ENCODE results near the gene COQ6.
"Not testable (repeated sequence)": the region's sequence is repeated elsewhere in the genome, so short reads cannot be mapped to it uniquely, and the experiment has no call there.

Gene COQ6

DNA sequence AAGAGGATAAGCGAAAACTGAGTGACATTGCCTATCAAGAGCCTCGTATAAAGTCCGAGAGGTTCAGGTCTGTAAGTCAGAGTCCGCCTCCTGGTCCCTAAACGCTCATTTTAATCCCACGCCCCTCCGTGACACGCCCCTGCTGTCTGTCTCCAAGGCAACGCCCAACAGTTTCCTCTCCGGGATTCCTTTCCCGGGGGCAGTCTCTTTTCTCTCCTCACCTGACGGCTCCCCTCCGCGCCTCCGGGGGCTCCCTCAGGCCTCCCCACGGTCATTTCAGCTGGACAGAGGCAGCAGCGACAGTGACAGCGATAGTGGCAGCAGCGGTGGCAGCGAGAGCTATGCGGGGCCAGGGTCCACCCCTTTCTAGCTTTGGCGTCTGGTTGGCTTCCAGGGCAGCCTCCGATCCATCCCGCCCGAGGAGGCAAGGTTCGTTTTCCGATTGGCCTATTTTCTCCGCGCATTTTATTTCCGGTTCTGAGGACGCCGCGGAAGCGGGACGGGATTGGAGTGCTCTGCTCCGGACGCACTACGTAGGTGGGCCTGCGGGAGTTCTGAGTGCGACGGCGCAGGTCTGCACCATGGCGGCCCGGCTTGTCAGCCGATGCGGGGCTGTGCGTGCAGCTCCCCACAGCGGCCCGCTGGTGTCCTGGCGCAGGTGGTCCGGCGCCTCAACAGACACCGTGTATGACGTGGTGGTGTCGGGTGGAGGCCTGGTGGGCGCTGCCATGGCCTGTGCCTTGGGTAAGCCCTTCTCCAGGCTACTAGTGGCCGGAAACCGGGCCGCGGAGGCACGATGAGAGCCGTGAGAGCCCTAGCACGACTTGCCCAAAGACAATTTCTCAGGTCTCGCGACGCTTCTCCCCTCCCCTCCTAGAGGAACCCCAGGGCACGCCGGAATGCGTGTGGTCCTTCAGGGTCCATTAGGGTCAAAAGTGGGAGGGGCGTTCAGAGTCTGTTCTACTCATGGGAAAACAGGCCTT is at the start of gene COQ6, which contains the start of gene FAM161B:
COQ6 (plus strand) TSS at position 551 of the 983 bp plus-strand sequence; CDS start at position 582, 31 bp downstream.
FAM161B (minus strand) TSS at position 343 of the 983 bp plus-strand sequence; CDS start at position 275, 68 bp downstream.
- peak; percentile 82 to 85 for DNase-seq

- DNase-seq, result no peak
Measured at GRCh38 chr14:73903028-73903427, 47.1 kb upstream of the COQ6 start.

GRCh38 chr14:73909681-73910080 is 40.4 kb upstream of the COQ6 start:
- no peak for DNase-seq

GRCh38 chr14:73913256-73913655 is 36.8 kb upstream of the COQ6 start:
- no peak for DNase-seq

DNA sequence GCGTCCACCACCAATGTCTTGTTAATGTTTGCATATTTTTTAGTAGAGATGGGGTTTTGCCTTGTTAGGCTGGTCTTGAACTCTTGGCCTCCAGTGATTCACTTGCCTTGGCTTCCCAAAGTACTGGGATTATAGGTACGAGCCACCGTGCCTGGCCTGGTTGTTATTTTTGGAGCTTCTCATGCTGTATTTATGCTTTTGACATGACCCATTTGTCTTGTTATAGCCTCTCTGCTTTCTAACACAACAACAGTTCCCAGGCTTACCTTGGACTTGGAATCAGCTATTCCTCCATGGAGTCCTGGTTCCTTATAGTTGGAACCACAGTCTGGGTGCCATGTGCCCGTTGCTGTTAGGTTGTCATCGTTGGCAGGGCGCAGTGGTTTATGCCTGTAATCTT is 33.8 kb upstream of the COQ6 start:
- DNase-seq, result no peak

DNA sequence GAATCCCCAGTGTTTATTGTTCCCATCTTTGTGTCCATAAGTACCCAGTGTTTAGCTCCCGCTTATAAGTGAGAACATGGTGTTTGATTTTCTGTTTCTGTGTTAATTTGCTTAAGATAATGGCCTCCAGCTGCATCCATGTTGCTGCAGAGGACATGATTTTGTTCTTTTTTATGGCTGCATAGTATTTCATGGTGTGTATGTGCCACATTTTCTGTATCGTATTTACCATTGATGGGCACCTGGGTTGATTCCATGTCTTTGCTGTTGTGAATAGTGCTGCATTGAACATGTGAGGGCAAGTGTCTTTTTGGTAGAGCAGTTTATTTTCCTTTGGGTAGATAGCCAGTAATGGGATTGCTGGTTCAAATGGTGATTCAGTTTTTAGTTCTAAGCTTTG is 30.6 kb upstream of the COQ6 start:
- DNase-seq, result not testable (repeated sequence)

- no peak for DNase-seq
Measured at GRCh38 chr14:73924337-73924736, 25.8 kb upstream of the COQ6 start.

DNA sequence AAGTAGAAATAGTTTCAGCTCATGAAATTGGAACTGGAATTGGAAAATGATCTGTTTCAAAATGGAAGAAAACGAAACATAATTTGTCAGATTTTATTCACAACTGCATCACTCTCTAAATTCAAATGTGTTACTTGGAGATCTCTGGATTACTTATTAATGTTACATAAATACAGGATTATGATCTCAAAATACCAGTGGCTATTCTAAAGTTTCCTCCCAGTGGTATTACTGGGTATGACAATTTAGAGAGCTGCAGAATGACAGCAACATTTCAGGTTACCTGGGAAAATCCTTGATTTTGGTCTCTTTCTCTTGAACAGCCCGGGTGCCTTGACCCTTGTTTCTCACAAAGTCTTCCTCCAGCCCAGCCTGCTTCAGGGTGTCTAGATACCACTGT is 14.4 kb upstream of the COQ6 start:
- DNase-seq, result no peak

- no peak for DNase-seq
Measured at GRCh38 chr14:73936548-73936947, 13.6 kb upstream of the COQ6 start.

- DNase-seq, result no peak
Measured at GRCh38 chr14:73937012-73937411, 13.1 kb upstream of the COQ6 start.

GRCh38 chr14:73942180-73942579 is 7.9 kb upstream of the COQ6 start:
- DNase-seq, result no peak

DNA sequence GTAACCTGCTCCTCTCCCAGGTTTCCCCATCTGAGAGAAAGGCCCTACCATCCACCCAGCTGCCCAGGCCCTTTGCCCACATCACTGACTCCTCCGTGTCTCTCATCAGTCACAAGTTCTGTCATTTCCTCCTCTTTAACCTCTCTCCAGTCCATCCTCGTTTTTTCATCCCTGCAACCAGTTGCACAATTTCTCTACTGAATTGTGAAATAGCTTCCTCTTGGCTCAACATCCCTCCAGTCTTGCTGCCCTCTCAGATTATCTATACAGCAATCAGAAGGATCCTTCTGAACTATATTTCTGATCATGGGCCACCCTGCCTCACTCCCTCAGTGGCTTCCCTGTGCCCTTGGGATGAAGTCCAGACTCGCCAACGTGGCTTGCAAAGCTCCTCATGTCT is 7.0 kb upstream of the COQ6 start:
- DNase-seq, result no peak

GRCh38 chr14:73944432-73945158 is 5.5 kb upstream of the COQ6 start:
- DNase-seq, result no peak

- no peak for DNase-seq
Measured at GRCh38 chr14:73945159-73945670, 4.9 kb upstream of the COQ6 start.

GRCh38 chr14:73953731-73954130 is 3.6 kb downstream of the COQ6 start:
- no peak for DNase-seq

DNA sequence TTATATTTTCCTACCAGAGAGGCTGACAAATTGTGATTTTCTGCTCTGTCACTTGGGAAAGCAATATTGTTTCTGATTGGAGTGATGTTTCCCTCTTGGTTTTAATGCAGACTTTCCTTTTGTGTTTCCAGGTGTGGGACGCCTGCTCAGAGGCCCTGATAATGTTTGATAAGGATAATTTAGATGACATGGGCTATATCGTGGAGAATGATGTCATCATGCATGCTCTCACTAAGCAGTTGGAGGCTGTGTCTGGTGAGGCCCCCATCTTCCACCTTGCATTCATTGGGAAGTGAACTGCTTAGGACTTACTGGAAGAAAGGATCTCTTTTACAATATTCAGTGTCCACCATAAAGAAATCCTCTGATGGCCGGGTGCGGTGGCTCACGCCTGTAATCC is 5.6 kb downstream of the COQ6 start:
- DNase-seq, result no peak

GRCh38 chr14:73958591-73958990 is 8.5 kb downstream of the COQ6 start:
- no peak for DNase-seq

GRCh38 chr14:73961192-73961591 is 11.1 kb downstream of the COQ6 start:
- DNase-seq, result no peak

DNA sequence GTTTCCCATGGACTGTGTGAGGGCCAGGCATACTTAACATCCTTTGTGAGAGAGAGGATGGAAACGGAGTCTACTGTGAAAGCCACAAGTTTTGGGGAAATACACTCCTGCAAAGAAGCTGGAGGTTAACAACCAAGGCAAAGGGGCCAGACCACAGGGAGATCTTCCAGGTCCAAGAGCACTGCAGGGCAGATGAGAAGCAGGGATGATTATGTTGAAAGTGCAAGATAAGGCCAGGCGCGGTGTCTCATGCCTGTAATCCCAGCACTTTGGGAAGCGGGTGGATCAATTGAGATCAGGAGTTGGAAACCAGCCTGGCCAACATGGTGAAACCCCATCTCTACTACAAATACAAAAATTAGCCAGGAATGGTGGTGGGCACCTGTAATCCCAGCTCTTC is 15.1 kb downstream of the COQ6 start:
- DNase-seq, result no peak

DNA sequence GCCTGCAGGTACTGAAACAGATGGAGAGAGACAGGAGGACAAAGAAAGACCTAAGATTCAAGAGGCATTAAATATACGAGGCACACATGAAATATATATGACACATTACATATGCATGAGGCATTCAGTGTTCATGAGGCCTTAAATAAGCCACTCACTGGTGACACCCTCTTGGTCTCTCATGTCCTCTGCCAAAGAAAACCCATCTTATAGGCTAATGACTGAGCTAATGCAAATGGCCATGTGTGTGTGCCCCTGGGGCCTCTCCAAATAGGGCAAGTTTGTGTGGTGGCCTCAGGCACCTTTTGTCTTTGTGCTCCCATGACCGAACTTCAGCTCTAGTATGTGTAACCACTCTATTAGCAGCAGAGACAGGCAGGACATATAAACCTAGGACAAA is 18.8 kb downstream of the COQ6 start:
- no peak for DNase-seq

DNA sequence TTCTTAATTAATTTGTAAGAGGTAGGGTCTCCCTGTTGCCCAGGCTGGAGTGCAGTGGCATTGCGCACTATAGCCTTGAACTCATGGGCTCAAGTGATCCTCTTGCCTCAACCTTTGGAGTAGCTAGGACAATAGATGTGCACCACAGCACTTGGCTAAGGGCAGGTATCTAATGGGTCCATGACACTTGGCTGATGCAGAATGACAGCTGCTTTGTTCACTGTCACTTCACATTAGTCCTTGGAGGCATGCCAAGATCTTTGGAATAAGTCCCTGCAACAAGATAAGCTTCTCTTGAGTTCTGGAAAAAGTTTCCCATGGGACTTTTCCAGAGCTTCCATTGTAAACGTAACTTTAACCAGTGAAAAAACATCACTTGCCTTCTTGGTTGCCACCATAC is 23.4 kb downstream of the COQ6 start:
- DNase-seq, result no peak

DNA sequence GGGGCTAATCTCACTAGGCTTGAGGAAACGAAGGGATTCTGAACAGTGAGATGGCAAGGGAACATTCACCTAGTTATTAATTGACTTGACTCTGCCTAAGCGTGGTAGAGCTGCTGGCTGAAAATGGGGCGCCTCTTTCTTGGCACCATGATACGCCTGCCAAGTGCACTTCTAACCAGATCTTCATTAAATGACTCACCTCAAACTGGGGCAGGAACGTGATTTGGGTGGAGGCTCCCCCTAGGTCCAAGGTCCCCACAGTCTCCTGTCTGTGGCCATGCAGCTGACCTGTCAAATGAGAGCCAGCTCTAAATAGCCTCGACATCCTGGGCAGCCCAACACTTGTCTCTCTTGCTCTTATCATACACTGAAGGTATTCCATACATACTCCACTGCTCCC is 26.0 kb downstream of the COQ6 start:
- no peak for DNase-seq

GRCh38 chr14:73977896-73978295 is 27.8 kb downstream of the COQ6 start:
- DNase-seq, result no peak

DNA sequence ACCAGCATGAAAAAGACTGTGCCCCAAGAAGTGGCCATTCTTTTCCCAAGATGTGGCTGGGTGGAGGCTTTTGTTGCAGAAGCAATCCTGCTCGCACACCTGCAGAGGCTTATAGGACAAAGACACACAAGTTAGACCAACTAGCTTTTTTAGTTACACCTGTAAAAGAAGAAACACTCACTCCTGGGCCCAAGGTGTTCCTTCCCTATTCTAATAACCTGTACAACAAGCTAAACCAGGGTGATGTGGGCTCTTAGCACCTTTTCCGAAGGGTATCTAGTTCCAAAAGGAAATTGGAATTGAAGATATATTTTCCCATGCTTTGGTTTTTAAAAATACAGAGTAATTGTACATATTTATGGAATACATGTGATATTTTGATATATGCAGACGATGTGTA is 38.0 kb downstream of the COQ6 start:
- no peak for DNase-seq

All from stimulated activated CD4-positive, alpha-beta T cell treated with anti-CD3 and anti-CD28 coated beads, Interleukin-4, amount 100 ng/mL, for 4 hours (primary cell).